ENCODE data around the gene TMEM119.
"Not testable (repeated sequence)": the region's sequence is repeated elsewhere in the genome, so short reads cannot be mapped to it uniquely, and the experiment has no call there.

The TMEM119 gene

DNA sequence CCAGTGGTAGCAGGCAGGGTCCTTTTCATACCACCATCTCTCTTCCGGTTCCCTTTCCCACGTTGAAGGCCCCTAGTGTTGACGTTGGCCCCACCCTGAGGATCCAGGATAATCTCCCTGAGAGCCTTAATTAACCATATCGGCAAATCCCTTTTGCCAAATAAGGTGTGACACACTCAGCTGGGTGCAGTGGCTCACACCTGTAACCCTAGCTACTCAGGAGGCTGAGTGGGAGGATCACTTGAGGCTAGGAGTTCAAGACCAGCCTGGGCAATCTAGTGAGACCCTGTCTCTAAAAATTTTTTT, 2.8 kb upstream of the TMEM119 start:
- ATAC-seq (no peak), DNase-seq (no peak)
- Mint-ChIP-seq H3K4me3 (no peak overlapping the region), H3K27ac (no peak overlapping the region), H3K4me1 (peaks cover 5% of the 10 kb centered on the region), H3K9me3 (peaks cover 0 to 7% of the 10 kb centered on the region in 2 donors), H3K27me3 (no peaks in the 10 kb centered on the region)

DNA sequence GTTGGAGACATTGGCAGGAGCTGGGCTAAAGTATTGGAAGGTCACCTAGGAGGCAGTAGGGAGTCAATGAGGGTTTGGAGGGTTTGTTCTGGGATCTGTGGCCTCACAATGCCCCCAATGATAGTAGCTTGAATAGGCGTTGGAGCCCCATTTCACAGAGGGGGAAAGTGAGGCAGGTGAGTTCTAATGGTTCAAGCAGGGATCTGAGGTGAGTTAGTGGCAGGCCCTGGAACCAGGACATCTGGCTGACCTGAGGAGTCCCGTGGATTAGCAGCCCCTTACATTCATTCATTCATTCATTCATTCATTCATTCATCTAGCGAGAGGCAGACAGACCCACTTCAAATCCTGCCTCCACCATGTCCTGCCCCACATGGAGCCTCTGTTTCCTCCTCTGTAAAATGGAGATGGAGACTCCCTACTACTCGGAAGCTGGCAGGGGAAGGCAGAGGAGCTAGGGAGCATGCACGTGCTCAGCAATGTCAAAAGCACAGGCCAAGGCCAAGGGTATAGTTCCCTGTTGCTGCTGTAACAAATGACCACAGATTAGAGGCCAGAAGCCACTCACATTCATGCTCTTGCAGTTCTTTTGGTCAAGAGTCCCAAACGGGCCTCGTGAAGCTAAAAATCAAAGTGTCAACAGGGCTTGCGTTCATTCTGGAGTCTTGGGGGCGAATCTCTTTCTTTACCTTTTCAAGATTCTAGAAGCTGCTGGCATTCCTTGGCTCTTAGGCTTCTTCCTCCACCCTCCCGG, 2.2 kb upstream of the TMEM119 start:
- Mint-ChIP-seq H3K27ac (no peak overlapping the region), H3K4me1 (peaks cover under 1% of the 10 kb centered on the region), H3K9me3 (peaks cover 0 to 2% of the 10 kb centered on the region in 2 donors), H3K4me3 (no peak overlapping the region), H3K27me3 (no peaks in the 10 kb centered on the region)
- no peak for ATAC-seq
- DNase-seq = no peak

DNA sequence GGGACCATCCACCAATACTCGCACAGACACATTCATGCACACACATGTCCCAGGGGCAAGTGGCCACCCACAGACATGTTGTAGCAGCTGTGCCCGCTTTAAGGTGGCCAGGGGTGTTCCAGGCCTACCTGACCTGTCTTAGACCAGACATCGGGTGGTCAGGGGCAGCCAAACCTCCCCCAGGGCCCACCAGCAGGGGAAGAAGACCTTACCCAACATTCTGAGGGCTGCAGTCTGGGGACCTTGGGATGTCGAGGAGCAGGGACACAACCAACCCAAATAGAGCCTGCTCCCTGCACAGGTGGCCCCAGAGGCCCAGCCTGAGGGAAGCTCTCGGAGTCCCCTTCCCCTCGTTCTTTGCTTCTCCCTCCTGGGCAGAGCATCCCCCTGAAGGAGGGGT, 1.7 kb upstream of the TMEM119 start:
- no peak overlapping the region for H3K4me3 Mint-ChIP-seq

DNA sequence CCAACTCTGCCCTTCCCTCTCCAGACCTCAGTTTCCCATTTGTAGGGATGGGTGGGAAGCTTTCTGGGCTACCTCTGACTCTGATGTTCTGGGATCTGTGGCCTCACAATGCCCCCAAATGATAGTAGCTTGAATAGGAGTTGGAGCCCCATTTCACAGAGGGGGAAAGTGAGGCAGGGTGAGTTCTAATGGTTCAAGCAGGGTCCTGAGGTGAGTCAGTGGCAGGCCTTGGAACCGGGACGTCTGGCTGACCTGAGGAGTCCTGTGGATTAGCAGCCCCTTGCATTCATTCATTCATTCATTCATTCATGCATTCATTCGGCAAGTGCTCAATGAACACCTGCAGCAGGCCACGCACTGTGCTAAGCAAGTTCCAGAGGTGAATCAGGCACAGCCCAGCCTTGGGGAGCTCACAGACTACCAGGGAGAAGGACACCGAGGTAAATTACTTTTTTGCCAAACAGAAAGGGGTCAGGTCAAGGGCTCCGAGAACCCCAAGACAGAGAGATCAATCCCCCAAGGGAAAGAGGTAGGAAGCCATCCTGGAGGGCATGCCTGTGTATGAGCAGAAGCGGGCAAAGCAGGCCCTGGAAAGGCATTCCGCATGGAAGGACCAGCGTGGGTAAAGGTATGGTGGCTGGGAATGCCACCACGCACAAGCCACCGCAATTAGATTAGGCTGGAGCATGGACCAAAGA, 818 bp upstream of the TMEM119 start:
- Mint-ChIP-seq H3K9me3 (no peaks in the 10 kb centered on the region), H3K4me1 (no peaks in the 10 kb centered on the region), H3K4me3 (no peak overlapping the region), H3K27ac (peak overlapping the region in 1 of 2 donors; percentile 3), H3K27me3 (no peaks in the 10 kb centered on the region)
- ATAC-seq = no peak
- no peak for DNase-seq

More for the DNA sequence above, 1.7 kb upstream of the TMEM119 start:
- H3K27ac Mint-ChIP-seq = no peak overlapping the region
- no peaks in the 10 kb centered on the region for H3K4me1 Mint-ChIP-seq
- no peak for DNase-seq
- H3K27me3 Mint-ChIP-seq = no peaks in the 10 kb centered on the region
- ATAC-seq = no peak
- no peaks in the 10 kb centered on the region for H3K9me3 Mint-ChIP-seq

DNA sequence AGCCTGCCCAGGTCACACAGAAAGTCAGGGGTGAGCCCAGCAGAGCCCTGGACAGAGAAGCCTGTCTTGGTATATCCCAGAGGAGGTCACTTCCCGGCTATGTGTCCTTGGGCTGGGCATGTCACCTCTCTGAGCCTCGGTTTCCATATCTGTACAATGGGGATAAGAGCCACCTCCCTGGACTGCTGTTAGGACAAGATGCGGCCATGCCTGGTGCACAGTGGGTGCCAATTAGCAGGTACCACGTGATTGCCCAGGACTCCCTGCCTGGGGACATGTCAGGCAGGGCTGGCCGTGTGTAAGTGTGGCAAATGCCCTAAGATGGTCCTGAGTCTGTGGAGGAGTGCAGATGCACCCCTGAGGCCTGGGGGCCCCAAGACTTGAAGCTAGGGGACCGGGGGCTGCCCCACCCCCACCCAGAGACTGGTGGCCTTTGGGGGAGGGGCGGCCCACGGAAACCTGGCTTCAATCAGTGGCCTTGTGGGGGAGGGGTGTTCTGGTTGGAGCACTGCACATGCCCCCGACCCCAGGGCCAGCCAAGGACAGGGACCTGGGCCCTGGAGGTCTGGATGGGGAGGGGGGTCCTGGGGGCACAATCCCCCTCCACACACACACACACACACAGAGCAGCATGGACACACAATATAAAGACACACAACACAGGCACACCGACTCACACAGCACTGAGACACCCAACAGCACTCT, 878 bp downstream of the TMEM119 start:
- no peaks in the 10 kb centered on the region for H3K4me1 Mint-ChIP-seq
- H3K27me3 Mint-ChIP-seq = no peaks in the 10 kb centered on the region
- H3K9me3 Mint-ChIP-seq = no peaks in the 10 kb centered on the region
- no peak overlapping the region for H3K4me3 Mint-ChIP-seq
- no peak overlapping the region for H3K27ac Mint-ChIP-seq
- ATAC-seq = peak; percentile 35
- DNase-seq = no peak

DNA sequence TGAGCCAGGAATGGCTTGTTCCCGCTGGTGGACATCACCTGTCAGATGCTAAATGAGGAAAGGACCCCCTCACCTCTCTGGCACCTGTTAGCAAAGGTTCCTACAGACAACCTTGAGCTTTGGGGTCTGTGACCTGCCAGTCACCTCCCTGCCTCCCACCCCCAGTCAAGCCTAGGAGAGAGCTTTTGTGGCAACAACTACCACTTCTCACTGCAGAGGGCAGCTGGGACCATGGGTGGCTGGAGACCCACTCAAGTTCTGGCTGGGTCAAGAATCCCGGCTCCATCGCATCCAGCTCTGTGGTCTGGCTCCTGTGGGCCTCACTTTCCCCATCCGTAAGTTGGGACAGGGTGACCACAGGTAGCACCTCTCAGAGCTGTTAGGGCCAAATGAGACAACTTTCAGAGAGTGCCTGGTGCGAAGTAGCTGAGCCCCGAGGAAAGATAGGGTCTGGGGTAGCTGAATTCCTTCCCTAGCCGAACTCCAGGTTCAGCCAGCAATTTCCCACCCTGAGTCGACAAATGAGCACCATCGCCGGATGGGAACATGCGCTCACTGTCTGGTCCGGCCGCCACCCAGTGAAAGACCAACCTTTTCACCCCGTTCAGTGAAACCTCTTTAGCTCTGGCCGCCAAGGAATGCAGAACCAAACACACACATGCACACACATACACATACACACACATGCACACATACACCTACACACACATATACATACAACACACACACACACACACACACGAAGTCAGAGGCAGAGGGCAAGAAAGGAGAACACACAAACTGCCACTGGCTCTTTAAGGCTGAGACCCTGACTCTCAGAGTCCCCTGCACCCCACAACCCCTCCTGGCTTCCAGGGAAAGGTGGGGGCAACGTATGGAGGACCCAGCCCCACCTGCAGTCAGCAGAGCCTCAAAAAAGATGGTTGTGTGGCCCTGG, 1.9 kb downstream of the TMEM119 start:
- no peak overlapping the region for H3K4me3 Mint-ChIP-seq
- no peaks in the 10 kb centered on the region for H3K9me3 Mint-ChIP-seq

DNA sequence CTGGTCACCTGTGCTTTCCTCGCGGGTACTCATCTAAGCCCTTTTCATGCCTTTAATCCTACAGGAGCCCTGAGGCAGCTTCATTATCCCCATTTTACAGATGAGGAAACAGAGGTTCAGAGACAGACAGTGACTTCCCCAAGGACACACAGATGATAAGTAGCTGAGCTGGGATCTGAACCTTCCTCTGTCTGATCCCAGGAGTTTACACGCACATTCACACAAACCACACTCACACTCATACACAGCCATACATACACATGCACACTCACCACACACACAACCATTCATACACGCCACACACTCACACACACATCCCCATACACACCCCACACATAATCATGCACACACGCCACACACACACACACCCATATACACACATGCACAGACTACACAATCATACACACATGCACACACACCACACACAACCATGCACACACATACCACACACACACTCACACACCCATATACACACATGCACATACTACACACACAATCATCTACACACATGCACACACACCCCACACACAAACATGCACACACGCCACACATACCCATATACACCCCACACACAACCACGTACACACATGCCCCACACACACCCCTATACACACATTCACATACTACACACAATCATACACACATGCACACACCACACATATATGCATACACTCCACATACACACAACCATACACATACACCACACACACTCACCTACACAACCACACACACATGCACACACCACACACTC, 2.7 kb downstream of the TMEM119 start:
- no peak overlapping the region for H3K27ac Mint-ChIP-seq
- ATAC-seq = no peak
- no peaks in the 10 kb centered on the region for H3K4me1 Mint-ChIP-seq
- no peaks in the 10 kb centered on the region for H3K27me3 Mint-ChIP-seq
- no peak for DNase-seq
- no peaks in the 10 kb centered on the region for H3K9me3 Mint-ChIP-seq
- no peak overlapping the region for H3K4me3 Mint-ChIP-seq

More for the DNA sequence above, 1.9 kb downstream of the TMEM119 start:
- no peaks in the 10 kb centered on the region for H3K27me3 Mint-ChIP-seq
- DNase-seq (no peak), ATAC-seq (no peak)
- no peaks in the 10 kb centered on the region for H3K4me1 Mint-ChIP-seq
- H3K27ac Mint-ChIP-seq = no peak overlapping the region

DNA sequence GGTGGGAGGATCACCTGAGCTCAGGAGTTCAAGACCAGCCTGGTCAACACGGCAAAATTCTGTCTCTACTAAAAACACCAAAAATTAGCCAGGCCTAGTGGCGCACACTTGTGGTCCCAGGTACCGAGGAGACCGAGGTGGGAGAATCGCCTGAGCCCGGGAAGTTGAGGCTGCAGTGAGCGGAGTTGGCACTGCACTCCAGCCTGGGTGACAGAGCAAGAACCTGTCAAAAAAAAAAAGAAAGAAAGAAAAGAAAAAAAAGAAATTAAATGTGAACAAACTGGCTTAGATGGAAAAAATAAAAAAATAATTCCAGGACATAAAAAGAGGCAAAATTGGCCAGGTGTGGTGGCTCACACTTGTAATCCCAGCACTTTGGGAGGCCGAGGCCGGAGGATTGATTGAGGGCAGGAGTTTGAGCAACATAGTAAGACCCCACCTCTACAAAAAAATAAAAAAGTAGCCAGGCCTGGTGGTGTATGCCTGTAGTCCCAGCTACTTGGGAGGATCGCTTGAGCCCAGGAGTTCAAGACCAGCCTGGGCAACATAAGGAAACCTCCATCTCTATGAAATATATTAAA, 3.5 kb downstream of the TMEM119 start:
- no peaks in the 10 kb centered on the region for H3K9me3 Mint-ChIP-seq

DNA sequence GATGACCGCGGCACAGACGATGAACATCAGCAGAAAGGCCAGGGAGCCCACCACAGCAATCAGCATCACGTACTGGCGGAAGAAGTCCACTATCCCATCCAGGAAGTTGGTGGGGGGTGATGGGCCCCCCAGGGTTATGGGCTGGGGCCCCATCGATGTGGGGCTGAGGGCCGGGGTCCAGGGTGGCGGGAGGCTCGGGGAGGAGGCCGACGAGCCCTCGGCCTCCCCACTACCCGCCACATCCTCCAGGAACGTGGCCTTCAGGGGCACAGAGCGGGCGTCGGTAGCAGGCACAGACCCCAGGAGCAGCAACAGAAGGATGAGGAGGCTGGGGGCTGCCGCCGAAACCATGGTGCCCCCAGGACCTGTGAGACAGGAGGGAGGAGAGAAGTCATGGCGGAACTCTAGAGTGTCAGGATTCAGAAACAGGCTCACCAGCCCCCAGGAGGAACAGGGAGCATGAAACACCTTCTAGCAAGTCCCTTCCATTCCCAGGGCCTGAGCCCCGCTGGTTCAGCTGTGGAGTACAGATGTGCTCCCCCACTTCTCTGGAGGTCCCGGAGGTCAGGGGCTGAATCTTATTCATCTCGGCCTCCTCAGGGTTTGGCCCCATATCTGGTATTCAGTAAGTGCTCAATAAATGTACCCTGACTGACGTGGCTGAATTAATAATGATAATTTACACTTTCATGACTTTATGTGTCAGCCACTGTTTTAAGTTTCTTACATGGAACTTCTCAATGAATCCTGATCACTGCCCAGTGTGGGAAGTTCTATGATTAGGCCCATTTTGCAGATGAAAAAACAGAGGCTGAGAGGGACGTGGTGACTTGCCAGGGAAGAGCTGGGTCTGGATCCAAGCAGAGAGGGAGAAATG, 5.6 kb downstream of the TMEM119 start:
- Mint-ChIP-seq H3K27ac (no peak overlapping the region), H3K27me3 (peaks cover 11% of the 10 kb centered on the region), H3K4me1 (no peaks in the 10 kb centered on the region)

More for the DNA sequence above, 3.5 kb downstream of the TMEM119 start:
- DNase-seq (no peak), ATAC-seq (no peak)
- Mint-ChIP-seq H3K4me1 (no peaks in the 10 kb centered on the region), H3K27me3 (no peaks in the 10 kb centered on the region), H3K27ac (no peak overlapping the region), H3K4me3 (no peak overlapping the region)

DNA sequence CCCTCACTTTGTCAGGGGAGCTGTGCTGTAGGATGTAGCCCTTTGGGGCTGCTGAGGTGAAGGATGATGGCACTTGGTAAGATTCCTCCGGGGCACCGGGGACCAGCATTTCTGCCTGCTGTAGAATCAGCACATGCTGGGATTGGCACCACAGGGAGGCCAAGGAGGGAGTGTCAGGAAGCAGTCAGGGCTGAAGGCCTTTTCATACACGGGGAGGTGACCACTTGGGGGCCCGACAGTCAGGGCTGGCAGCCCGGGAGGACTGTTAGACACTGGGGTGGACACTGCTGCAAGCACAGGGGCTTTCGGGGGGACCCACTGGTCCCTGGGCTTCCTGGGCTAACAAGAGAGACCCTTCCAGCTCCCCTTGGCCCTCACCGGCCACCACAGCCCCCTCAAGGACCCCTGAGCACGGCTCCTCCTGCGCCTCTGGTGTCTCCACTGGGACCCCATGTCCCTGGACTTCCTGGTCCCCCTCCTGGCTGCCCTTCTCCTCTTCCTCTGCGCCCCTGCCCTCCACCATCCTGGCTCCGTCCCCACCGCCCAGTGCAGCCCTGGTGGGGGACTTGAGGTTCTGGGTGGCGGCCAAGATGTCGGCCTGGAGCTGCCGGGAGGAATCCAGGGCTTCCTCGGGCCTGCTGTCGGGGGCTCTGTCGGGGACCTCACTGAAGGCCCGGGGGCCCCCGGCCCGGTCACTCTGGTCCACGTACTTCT, 6.5 kb downstream of the TMEM119 start:
- H3K4me3 Mint-ChIP-seq = no peak overlapping the region
- peaks cover 11% of the 10 kb centered on the region for H3K27me3 Mint-ChIP-seq
- no peak overlapping the region for H3K27ac Mint-ChIP-seq
- DNase-seq = no peak
- H3K9me3 Mint-ChIP-seq = no peaks in the 10 kb centered on the region
- peak; percentile 15 for ATAC-seq
- no peaks in the 10 kb centered on the region for H3K4me1 Mint-ChIP-seq

More for the DNA sequence above, 5.6 kb downstream of the TMEM119 start:
- ATAC-seq = peak; percentile 15
- DNase-seq = no peak
- no peaks in the 10 kb centered on the region for H3K9me3 Mint-ChIP-seq
- no peak overlapping the region for H3K4me3 Mint-ChIP-seq

DNA sequence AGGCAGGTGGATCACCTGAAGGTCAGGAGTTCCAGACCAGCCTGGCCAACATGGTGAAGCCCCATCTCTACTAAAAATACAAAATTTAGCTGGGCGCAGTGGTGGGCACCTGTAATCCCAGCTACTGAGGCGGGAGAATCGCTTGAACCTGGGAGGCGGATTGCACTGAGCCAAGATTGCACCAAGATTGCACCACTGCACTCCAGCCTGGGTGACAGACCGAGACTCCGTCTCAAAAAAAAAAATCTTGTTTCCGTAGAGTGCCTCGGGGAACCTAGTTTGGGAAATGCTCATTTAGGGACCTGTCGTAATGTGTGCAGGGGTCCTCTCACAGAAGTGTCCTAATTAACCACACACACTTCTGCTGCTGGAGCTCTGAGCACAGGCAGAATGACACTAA, 7.4 kb downstream of the TMEM119 start:
- not testable (repeated sequence) for ATAC-seq

DNA sequence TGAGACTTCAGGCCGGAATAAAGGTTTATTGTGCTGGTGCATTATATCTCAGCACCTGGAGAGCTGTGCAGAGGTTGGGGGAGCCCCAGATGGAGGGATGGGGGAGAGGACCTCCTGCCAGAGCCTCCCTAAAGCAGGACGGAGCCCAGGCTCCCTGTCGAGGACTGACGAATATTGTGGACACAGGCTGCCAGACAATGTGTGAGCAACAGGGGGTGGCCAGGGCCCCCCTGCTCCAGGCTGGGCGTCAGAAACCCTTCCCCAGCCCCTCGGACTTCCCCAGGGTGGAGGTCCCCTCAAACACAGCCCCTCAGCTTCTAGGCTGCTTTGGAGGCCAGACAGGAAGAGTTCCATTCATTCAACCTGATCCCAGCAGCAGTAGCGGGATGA, 8.0 kb downstream of the TMEM119 start:
- no peaks in the 10 kb centered on the region for H3K4me1 Mint-ChIP-seq
- DNase-seq (no peak), ATAC-seq (no peak)
- H3K4me3 Mint-ChIP-seq = no peak overlapping the region
- H3K27me3 Mint-ChIP-seq = peaks cover 11% of the 10 kb centered on the region
- H3K9me3 Mint-ChIP-seq = no peaks in the 10 kb centered on the region
- H3K27ac Mint-ChIP-seq = no peak overlapping the region

More for the DNA sequence above, 7.4 kb downstream of the TMEM119 start:
- H3K27ac Mint-ChIP-seq, DNase-seq, H3K9me3 Mint-ChIP-seq, H3K4me1 Mint-ChIP-seq, H3K4me3 Mint-ChIP-seq: not testable (repeated sequence)
- H3K27me3 Mint-ChIP-seq = peaks cover 11% of the 10 kb centered on the region
